Type B pancreatic cell (in vitro differentiated cells): Measurements from ENCODE around the gene HYLS1. TPM values are rescaled to one million over a fixed set of nuclear protein-coding genes. Genes with fewer than 3 reads are reported as not detected.

Experiments used
- DNase-seq: peaks from one replicate; pipeline ENCODE4 v3.0.0; 2021; ENCODE audit warnings: mixed read lengths; ENCODE audit not compliant: unreplicated experiment; ENCODE audit errors: extremely low spot score
- H3K27ac Mint-ChIP-seq: 2 replicates; pipeline ENCODE4 v1.8.0; 2021; ENCODE audit warnings: mild to moderate bottlenecking, mixed read lengths
- H3K27me3 Mint-ChIP-seq: 2 replicates; pipeline ENCODE4 v1.8.0; 2021; ENCODE audit warnings: mixed read lengths
- H3K36me3 Mint-ChIP-seq: 2 replicates; pipeline ENCODE4 v1.8.0; 2021; ENCODE audit warnings: mixed read lengths
- H3K4me1 Mint-ChIP-seq: one replicate; pipeline ENCODE4 v1.8.0; 2021; ENCODE audit warnings: mixed read lengths; ENCODE audit not compliant: unreplicated experiment
- H3K4me3 Mint-ChIP-seq: 2 replicates; pipeline ENCODE4 v1.8.0; 2021; ENCODE audit warnings: mild to moderate bottlenecking, mixed read lengths
- H3K9me3 Mint-ChIP-seq: 2 replicates; pipeline ENCODE4 v1.8.0; 2021; ENCODE audit warnings: mixed read lengths
- CTCF ChIP-seq: fragments of 200-600 bp; sonication (generic); conservative IDR thresholded peaks from 2 replicates; pipeline ENCODE4 v1.5.0; 2021; ENCODE audit warnings: antibody characterized with exemption, mild to moderate bottlenecking
- total RNA-seq: library from RNA; stranded (reverse); gene quantifications from 2 replicates; pipeline ENCODE4 v1.2.1, GENCODE V29; 2021; ENCODE audit warnings: low replicate concordance

HYLS1 gene
- total RNA-seq, 1 donor from 2014 or later, result 6.5 TPM

GRCh38 chr11:125938418-125938817 lies 51.0 kb downstream of the HYLS1 start:
- H3K27ac Mint-ChIP-seq, result no peak overlapping the region

GRCh38 chr11:125939081-125939521 lies 51.6 kb downstream of the HYLS1 start:
- DNase-seq, result no peak
- H3K9me3 Mint-ChIP-seq, result no peaks in the 10 kb centered on the region
- peak overlapping the region; percentile 7 for H3K4me3 Mint-ChIP-seq
- H3K4me1 Mint-ChIP-seq, result peaks cover 53% of the 10 kb centered on the region
- no peak for TF ChIP-seq CTCF
- no peaks in the 10 kb centered on the region for H3K36me3 Mint-ChIP-seq
- peaks cover 8% of the 10 kb centered on the region for H3K27me3 Mint-ChIP-seq
- H3K27ac Mint-ChIP-seq, result peak overlapping the region; percentile 58

More at GRCh38 chr11:125938418-125938817, 51.0 kb downstream of the HYLS1 start:
- Mint-ChIP-seq H3K9me3 (no peaks in the 10 kb centered on the region), H3K36me3 (no peaks in the 10 kb centered on the region), H3K4me3 (no peak overlapping the region), H3K27me3 (peaks cover 5% of the 10 kb centered on the region), H3K4me1 (peaks cover 53% of the 10 kb centered on the region)
- no peak for TF ChIP-seq CTCF
- DNase-seq, result no peak

- H3K27ac Mint-ChIP-seq, result no peak overlapping the region
Measured at GRCh38 chr11:125940145-125940544, 52.7 kb downstream of the HYLS1 start.

GRCh38 chr11:125941267-125941618 lies 53.8 kb downstream of the HYLS1 start:
- Mint-ChIP-seq H3K4me1 (peaks cover 49% of the 10 kb centered on the region), H3K27ac (no peak overlapping the region), H3K4me3 (no peak overlapping the region), H3K36me3 (no peaks in the 10 kb centered on the region), H3K27me3 (peaks cover 13% of the 10 kb centered on the region), H3K9me3 (no peaks in the 10 kb centered on the region)
- TF ChIP-seq CTCF, result no peak
- no peak for DNase-seq

More at GRCh38 chr11:125940145-125940544, 52.7 kb downstream of the HYLS1 start:
- H3K9me3 Mint-ChIP-seq, result no peaks in the 10 kb centered on the region
- no peaks in the 10 kb centered on the region for H3K36me3 Mint-ChIP-seq
- peaks cover 13% of the 10 kb centered on the region for H3K27me3 Mint-ChIP-seq
- no peak for TF ChIP-seq CTCF
- no peak for DNase-seq
- no peak overlapping the region for H3K4me3 Mint-ChIP-seq
- peaks cover 54% of the 10 kb centered on the region for H3K4me1 Mint-ChIP-seq

GRCh38 chr11:125941619-125942611 lies 54.4 kb downstream of the HYLS1 start:
- H3K27ac Mint-ChIP-seq, result no peak overlapping the region
- peaks cover 13% of the 10 kb centered on the region for H3K27me3 Mint-ChIP-seq
- peak; percentile 76 for TF ChIP-seq CTCF
- no peaks in the 10 kb centered on the region for H3K9me3 Mint-ChIP-seq
- peak overlapping the region; percentile 17 for H3K4me3 Mint-ChIP-seq
- peaks cover 47% of the 10 kb centered on the region for H3K4me1 Mint-ChIP-seq
- no peak for DNase-seq
- no peaks in the 10 kb centered on the region for H3K36me3 Mint-ChIP-seq
